H1 (cell line): ENCODE results near the gene MTAP. TPM values are rescaled to one million over a fixed set of nuclear protein-coding genes. Genes with fewer than 3 reads are reported as not detected.

Source experiments
- BCL11A ChIP-seq, 2 experiments: IDR thresholded peaks; one replicate each; pipeline ENCODE4 v1.6.1; 2011; ENCODE audit warnings: low read depth in 2 of 2, low read length in 2 of 2, mild to moderate bottlenecking in 2 of 2
- CBX5 ChIP-seq: fragments of 300-800, 300-1000 bp; sonication (generic); IDR thresholded peaks from 2 replicates; pipeline ENCODE4 v1.7.1; 2016; ENCODE audit warnings: antibody characterized with exemption, low read length, low read depth
- CHD2 ChIP-seq: IDR thresholded peaks from 2 replicates; pipeline ENCODE4 v1.6.1; 2012; ENCODE audit warnings: low read length, improper control_type of control experiment
- POLR2A ChIP-seq, 2 experiments: IDR thresholded peaks; 1 replicate in 1 of 2; 2 replicates in 1 of 2; pipeline ENCODE4 v1.6.1; 2011; ENCODE audit warnings: low read depth in 2 of 2, low read length in 2 of 2, mild to moderate bottlenecking in 2 of 2; ENCODE audit errors: control extremely low read depth in 1 of 2
- POU5F1 ChIP-seq: IDR thresholded peaks from 2 replicates; pipeline ENCODE4 v1.6.1; 2011; ENCODE audit warnings: low read depth, mild to moderate bottlenecking, low read length, moderate library complexity
- RAD21 ChIP-seq, 2 experiments: IDR thresholded peaks in 1 of 2; conservative IDR thresholded peaks in 1 of 2; 2 replicates each; pipeline ENCODE4 v1.6.1; 2011; ENCODE audit warnings: low read depth in 2 of 2, low read length in 2 of 2, improper control_type of control experiment in 1 of 2, inconsistent platforms in 1 of 2, mild to moderate bottlenecking in 1 of 2, moderate library complexity in 1 of 2
- TAF7 ChIP-seq: optimal IDR thresholded peaks from 2 replicates; pipeline ENCODE3; 2011; ENCODE audit warnings: low read depth, mild to moderate bottlenecking, inconsistent platforms, low read length, moderate library complexity, borderline replicate concordance
- polyA plus RNA-seq, 7 experiments: library from polyadenylated mRNA; depleted of rRNA in 3 of 7; stranded (reverse) in 5 of 7; unstranded in 2 of 7; fragments of >200 nt in 5 of 7; fragments of 200-250 nt in 2 of 7; gene quantifications; 1 replicate in 5 of 7; 2 replicates in 1 of 7; 4 replicates in 1 of 7; pipeline versions ENCODE4 v1.2.1 to v1.2.3, GENCODE V29; 2011 to 2013; ENCODE audit warnings: missing spikeins in 2 of 7, mixed read lengths in 2 of 7
- total RNA-seq: library from RNA; stranded (reverse); fragmentation: NEBNext Ultra II Directional; extraction: Animal tissue kit (Norgen Biotek cat#: 25700); gene quantifications from 2 replicates; pipeline ENCODE4 v1.2.1, GENCODE V29; 2021
- TF ChIP-seq, protein P1 (sequence below): fragments of 300-600 bp; sonication (generic); IDR thresholded peaks from 2 replicates; pipeline ENCODE4 v1.7.1; 2012; ENCODE audit warnings: low read length, moderate library complexity, mild to moderate bottlenecking, inconsistent platforms; ENCODE audit not compliant: insufficient replicate concordance
- TF ChIP-seq, protein P2 (sequence below): IDR thresholded peaks from 2 replicates; pipeline ENCODE4 v1.6.1; 2012; ENCODE audit warnings: inconsistent platforms
- TF ChIP-seq, protein P3 (sequence below): IDR thresholded peaks from 2 replicates; pipeline ENCODE4 v1.6.1; 2011; ENCODE audit warnings: low read depth, mild to moderate bottlenecking, low read length; ENCODE audit not compliant: insufficient read depth

The MTAP gene
- total and polyA plus RNA-seq, 2 of the 8 experiments (the other 6 are each of a cell fraction or from before 2014, with no cell fraction given): 16.4 to 100 TPM

DNA sequence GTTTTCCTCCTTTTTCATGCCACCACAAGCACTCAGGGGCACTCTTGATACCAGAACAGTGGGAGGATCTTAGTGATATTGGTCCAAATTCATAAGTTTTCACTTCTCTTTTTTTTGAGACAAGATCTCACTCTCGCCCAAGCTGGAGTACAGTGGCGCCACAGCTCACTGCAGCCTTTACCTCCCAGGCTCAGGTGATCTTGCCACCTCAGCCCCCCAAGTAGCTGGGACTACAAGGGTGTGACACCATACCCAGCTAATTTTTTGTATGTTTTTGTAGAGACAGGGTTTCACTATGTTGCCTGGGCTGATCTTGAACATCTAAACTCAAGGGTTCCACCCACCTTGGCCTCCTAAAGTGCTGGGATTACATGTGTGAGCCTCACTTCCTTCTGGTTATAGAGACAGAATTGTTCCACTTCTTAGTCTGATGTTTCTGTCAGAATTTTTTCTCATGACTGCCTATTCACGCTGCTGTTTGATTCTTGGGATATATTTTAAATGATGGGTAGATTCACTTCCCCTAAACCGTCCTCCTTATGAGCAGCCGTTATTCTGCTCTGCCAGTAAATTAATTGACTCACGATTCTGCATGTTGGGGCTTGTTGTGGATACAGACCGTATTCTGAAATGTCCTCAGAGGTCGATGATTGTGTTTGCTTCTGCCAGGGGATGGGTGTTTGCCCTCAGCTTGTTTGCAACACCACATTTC, 30.8 kb downstream of the MTAP start (continued):
- TF ChIP-seq, protein P1, sequence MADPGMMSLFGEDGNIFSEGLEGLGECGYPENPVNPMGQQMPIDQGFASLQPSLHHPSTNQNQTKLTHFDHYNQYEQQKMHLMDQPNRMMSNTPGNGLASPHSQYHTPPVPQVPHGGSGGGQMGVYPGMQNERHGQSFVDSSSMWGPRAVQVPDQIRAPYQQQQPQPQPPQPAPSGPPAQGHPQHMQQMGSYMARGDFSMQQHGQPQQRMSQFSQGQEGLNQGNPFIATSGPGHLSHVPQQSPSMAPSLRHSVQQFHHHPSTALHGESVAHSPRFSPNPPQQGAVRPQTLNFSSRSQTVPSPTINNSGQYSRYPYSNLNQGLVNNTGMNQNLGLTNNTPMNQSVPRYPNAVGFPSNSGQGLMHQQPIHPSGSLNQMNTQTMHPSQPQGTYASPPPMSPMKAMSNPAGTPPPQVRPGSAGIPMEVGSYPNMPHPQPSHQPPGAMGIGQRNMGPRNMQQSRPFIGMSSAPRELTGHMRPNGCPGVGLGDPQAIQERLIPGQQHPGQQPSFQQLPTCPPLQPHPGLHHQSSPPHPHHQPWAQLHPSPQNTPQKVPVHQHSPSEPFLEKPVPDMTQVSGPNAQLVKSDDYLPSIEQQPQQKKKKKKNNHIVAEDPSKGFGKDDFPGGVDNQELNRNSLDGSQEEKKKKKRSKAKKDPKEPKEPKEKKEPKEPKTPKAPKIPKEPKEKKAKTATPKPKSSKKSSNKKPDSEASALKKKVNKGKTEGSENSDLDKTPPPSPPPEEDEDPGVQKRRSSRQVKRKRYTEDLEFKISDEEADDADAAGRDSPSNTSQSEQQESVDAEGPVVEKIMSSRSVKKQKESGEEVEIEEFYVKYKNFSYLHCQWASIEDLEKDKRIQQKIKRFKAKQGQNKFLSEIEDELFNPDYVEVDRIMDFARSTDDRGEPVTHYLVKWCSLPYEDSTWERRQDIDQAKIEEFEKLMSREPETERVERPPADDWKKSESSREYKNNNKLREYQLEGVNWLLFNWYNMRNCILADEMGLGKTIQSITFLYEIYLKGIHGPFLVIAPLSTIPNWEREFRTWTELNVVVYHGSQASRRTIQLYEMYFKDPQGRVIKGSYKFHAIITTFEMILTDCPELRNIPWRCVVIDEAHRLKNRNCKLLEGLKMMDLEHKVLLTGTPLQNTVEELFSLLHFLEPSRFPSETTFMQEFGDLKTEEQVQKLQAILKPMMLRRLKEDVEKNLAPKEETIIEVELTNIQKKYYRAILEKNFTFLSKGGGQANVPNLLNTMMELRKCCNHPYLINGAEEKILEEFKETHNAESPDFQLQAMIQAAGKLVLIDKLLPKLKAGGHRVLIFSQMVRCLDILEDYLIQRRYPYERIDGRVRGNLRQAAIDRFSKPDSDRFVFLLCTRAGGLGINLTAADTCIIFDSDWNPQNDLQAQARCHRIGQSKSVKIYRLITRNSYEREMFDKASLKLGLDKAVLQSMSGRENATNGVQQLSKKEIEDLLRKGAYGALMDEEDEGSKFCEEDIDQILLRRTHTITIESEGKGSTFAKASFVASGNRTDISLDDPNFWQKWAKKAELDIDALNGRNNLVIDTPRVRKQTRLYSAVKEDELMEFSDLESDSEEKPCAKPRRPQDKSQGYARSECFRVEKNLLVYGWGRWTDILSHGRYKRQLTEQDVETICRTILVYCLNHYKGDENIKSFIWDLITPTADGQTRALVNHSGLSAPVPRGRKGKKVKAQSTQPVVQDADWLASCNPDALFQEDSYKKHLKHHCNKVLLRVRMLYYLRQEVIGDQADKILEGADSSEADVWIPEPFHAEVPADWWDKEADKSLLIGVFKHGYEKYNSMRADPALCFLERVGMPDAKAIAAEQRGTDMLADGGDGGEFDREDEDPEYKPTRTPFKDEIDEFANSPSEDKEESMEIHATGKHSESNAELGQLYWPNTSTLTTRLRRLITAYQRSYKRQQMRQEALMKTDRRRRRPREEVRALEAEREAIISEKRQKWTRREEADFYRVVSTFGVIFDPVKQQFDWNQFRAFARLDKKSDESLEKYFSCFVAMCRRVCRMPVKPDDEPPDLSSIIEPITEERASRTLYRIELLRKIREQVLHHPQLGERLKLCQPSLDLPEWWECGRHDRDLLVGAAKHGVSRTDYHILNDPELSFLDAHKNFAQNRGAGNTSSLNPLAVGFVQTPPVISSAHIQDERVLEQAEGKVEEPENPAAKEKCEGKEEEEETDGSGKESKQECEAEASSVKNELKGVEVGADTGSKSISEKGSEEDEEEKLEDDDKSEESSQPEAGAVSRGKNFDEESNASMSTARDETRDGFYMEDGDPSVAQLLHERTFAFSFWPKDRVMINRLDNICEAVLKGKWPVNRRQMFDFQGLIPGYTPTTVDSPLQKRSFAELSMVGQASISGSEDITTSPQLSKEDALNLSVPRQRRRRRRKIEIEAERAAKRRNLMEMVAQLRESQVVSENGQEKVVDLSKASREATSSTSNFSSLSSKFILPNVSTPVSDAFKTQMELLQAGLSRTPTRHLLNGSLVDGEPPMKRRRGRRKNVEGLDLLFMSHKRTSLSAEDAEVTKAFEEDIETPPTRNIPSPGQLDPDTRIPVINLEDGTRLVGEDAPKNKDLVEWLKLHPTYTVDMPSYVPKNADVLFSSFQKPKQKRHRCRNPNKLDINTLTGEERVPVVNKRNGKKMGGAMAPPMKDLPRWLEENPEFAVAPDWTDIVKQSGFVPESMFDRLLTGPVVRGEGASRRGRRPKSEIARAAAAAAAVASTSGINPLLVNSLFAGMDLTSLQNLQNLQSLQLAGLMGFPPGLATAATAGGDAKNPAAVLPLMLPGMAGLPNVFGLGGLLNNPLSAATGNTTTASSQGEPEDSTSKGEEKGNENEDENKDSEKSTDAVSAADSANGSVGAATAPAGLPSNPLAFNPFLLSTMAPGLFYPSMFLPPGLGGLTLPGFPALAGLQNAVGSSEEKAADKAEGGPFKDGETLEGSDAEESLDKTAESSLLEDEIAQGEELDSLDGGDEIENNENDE: no peak
- TF ChIP-seq RAD21 (IDR thresholded peaks at IDR 0.05 in 1 of 2, conservative IDR thresholded peaks at IDR 0.05 in 1 of 2; ENCODE audit: low read depth in 2 of 2, low read length in 2 of 2) (no peak), TAF7 (no peak), BCL11A (IDR thresholded peaks at IDR 0.05; ENCODE audit: low read depth in 2 of 2, low read length in 2 of 2) (no peak), POLR2A (IDR thresholded peaks at IDR 0.05; ENCODE audit: control extremely low read depth in 1 of 2, low read depth in 2 of 2, low read length in 2 of 2) (no peak), POU5F1 (no peak), CBX5 (no peak), CHD2 (no peak)
- TF ChIP-seq, protein P2, sequence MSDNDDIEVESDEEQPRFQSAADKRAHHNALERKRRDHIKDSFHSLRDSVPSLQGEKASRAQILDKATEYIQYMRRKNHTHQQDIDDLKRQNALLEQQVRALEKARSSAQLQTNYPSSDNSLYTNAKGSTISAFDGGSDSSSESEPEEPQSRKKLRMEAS: no peak
- TF ChIP-seq, protein P3, sequence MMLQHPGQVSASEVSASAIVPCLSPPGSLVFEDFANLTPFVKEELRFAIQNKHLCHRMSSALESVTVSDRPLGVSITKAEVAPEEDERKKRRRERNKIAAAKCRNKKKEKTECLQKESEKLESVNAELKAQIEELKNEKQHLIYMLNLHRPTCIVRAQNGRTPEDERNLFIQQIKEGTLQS: no peak
